IMR-90 (cell line): ENCODE data around the gene ADAMTSL4. TPM values are rescaled to one million over a fixed set of nuclear protein-coding genes. Genes with fewer than 3 reads are reported as not detected.

Source experiments
- polyA plus RNA-seq, 3 experiments: library from polyadenylated mRNA; depleted of rRNA; stranded (reverse); fragments of >200 nt; gene quantifications; 2 replicates each; pipeline ENCODE4 v1.2.3, GENCODE V29; 2012; ENCODE audit warnings: low replicate concordance in 1 of 3
- total RNA-seq: library from RNA; depleted of rRNA; stranded (reverse); fragments of >200 nt; gene quantifications from 2 replicates; pipeline ENCODE4 v1.2.3, GENCODE V29; 2012
- TF ChIP-seq, protein P1 (sequence below): conservative IDR thresholded peaks from 2 replicates; pipeline ENCODE4 v1.5.1; 2012; ENCODE audit warnings: mild to moderate bottlenecking, low read depth, low read length, improper control_type of control experiment

ADAMTSL4 gene
- total and polyA plus RNA-seq, 2 of the 4 experiments (the other 2 are of a cell fraction), result 0.54 to 12.2 TPM

- TF ChIP-seq, protein P1, sequence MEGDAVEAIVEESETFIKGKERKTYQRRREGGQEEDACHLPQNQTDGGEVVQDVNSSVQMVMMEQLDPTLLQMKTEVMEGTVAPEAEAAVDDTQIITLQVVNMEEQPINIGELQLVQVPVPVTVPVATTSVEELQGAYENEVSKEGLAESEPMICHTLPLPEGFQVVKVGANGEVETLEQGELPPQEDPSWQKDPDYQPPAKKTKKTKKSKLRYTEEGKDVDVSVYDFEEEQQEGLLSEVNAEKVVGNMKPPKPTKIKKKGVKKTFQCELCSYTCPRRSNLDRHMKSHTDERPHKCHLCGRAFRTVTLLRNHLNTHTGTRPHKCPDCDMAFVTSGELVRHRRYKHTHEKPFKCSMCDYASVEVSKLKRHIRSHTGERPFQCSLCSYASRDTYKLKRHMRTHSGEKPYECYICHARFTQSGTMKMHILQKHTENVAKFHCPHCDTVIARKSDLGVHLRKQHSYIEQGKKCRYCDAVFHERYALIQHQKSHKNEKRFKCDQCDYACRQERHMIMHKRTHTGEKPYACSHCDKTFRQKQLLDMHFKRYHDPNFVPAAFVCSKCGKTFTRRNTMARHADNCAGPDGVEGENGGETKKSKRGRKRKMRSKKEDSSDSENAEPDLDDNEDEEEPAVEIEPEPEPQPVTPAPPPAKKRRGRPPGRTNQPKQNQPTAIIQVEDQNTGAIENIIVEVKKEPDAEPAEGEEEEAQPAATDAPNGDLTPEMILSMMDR, result no peak
These were observed 11.2 kb upstream of the ADAMTSL4 start (continued) for GRCh38 chr1:150537732-150538684.
